Panc1 (cell line): ENCODE measurements around the gene PSMG1.

Source experiments
- CTCF ChIP-seq: fragments of 450-650 bp; IDR thresholded peaks from 2 replicates; pipeline ENCODE4 v1.5.1; 2017; ENCODE audit warnings: mild to moderate bottlenecking
- REST ChIP-seq, 2 experiments: IDR thresholded peaks; 2 replicates each; pipeline ENCODE4 v1.6.1; 2011 to 2012; ENCODE audit warnings: low read depth in 2 of 2, control low read depth in 1 of 2, low read length in 1 of 2, mild to moderate bottlenecking in 1 of 2, moderate library complexity in 1 of 2; ENCODE audit not compliant: insufficient read depth in 1 of 2

GRCh38 chr21:39142972-39143371 is 40.3 kb downstream of the PSMG1 start:
- no peak for TF ChIP-seq REST (IDR thresholded peaks at IDR 0.05; ENCODE audit: insufficient read depth in 1 of 2, low read depth in 2 of 2, low read length in 1 of 2)
- TF ChIP-seq CTCF: no peak
